Smooth muscle cell (in vitro differentiated cells): Measurements from ENCODE around the gene VAV3. TPM values are rescaled to one million over a fixed set of nuclear protein-coding genes. Genes with fewer than 3 reads are reported as not detected.

Source experiments
- DNase-seq: peaks from one replicate; lab custom pipeline; 2025; ENCODE audit not compliant: unreplicated experiment; lab: John Stamatoyannopoulos, UW
- H2AFZ ChIP-seq: fragments of 200-600 bp; sonication (generic); 2 replicates; pipeline ENCODE4 v1.6.0; 2016; ENCODE audit warnings: antibody characterized with exemption, low read depth, mild to moderate bottlenecking
- H3F3A ChIP-seq: fragments of 200-600 bp; sonication (generic); 2 replicates; pipeline ENCODE4 v1.6.0; 2017; ENCODE audit warnings: antibody characterized with exemption, low read depth
- H3K27ac ChIP-seq: fragments of 200-600 bp; sonication (generic); 2 replicates; pipeline ENCODE4 v1.5.1; 2016; ENCODE audit warnings: low read depth, mild to moderate bottlenecking
- H3K27me3 ChIP-seq: fragments of 200-600 bp; sonication (generic); 2 replicates; pipeline ENCODE4 v1.6.1; 2016; ENCODE audit warnings: low read depth, mild to moderate bottlenecking
- H3K36me3 ChIP-seq: fragments of 200-600 bp; sonication (generic); 2 replicates; pipeline ENCODE4 v1.5.1; 2016; ENCODE audit warnings: low read depth
- H3K4me1 ChIP-seq: fragments of 200-600 bp; sonication (generic); 2 replicates; pipeline ENCODE4 v1.5.1; 2016; ENCODE audit warnings: low read depth
- H3K4me2 ChIP-seq: fragments of 200-600 bp; sonication (generic); 2 replicates; pipeline ENCODE4 v1.6.0; 2016; ENCODE audit warnings: mild to moderate bottlenecking
- H3K4me3 ChIP-seq: fragments of 200-600 bp; sonication (generic); 2 replicates; pipeline ENCODE4 v1.5.1; 2016; ENCODE audit warnings: mild to moderate bottlenecking
- H3K79me2 ChIP-seq: fragments of 200-600 bp; sonication (generic); 2 replicates; pipeline ENCODE4 v1.6.0; 2016; ENCODE audit warnings: low read depth, mild to moderate bottlenecking
- H3K9ac ChIP-seq: fragments of 200-600 bp; sonication (generic); 2 replicates; pipeline ENCODE4 v1.6.0; 2016; ENCODE audit warnings: low read depth
- H3K9me3 ChIP-seq: fragments of 200-600 bp; sonication (generic); replicated peaks from 2 replicates; pipeline ENCODE4 v1.5.1; 2016; ENCODE audit warnings: low read depth
- H4K20me1 ChIP-seq: fragments of 200-600 bp; sonication (generic); 2 replicates; pipeline ENCODE4 v1.6.0; 2016; ENCODE audit warnings: low read depth
- WGBS: methylation state at CpG from one replicate; pipeline ENCODE4 v1.1.7; 2016; ENCODE audit warnings: low lambda C conversion rate; 5-methylcytosine and 5-hydroxymethylcytosine counted together
- polyA plus RNA-seq: library from polyadenylated mRNA; unstranded; fragments of >200 nt; fragmentation: Nextera tagmentation; extraction: Ambion mirVana; gene quantifications from 2 replicates; pipeline ENCODE4 v1.2.1, GENCODE V29; 2016
- total RNA-seq: library from RNA; depleted of rRNA; stranded (reverse); fragments of >200 nt; gene quantifications from 2 replicates; pipeline ENCODE4 v1.2.3, GENCODE V29; 2014
- TF ChIP-seq, protein P1 (sequence below): fragments of 200-600 bp; sonication (generic); IDR thresholded peaks from 2 replicates; pipeline ENCODE4 v1.5.1; 2017; ENCODE audit warnings: borderline replicate concordance, mild to moderate bottlenecking, antibody characterized with exemption; ENCODE audit not compliant: insufficient read depth, poor library complexity, severe bottlenecking

The VAV3 gene
- total and polyA plus RNA-seq, 2 experiments from 2014 or later = 0.62 to 10.1 TPM

DNA sequence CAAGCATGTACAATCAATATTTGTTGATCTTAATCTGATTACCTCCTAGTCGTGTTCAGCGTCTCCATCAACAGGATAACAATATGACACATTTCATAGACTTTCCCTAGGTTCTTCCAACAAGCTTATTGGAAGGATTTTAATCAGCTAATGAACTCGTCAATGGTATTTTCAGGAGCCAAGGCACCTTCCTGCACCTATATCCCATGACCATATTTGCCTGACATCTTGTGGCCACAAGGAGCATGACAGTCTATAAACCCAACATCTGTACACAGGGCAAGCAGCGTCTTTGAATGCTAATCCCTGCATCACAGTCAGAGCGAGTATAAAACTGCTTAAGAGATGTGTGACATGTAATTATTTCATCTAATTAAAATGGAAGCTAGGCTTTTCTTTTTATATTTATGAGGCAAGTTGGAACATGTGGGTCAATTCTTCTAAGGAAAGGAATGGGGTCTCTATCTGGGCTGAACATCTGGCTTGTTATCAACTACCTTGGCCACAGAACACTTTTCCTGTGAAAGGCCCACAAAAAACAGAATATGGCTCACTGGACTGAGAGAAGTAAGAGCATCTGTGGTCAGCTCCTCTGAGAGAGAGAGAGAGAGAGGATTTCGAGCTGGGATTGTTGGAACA is 435.4 kb downstream of the VAV3 start:
- no peaks in the 10 kb centered on the region for H3K79me2 ChIP-seq
- H3K4me2 ChIP-seq = no peak overlapping the region
- no peaks in the 10 kb centered on the region for H3K27me3 ChIP-seq
- peaks cover under 1% of the 10 kb centered on the region for H3K4me1 ChIP-seq
- no peak for DNase-seq
- no peak overlapping the region for H3K4me3 ChIP-seq
- WGBS = 23% methylated on average over 6 of the region's 6 CpGs
- no peaks in the 10 kb centered on the region for H3K36me3 ChIP-seq
- TF ChIP-seq, protein P1, sequence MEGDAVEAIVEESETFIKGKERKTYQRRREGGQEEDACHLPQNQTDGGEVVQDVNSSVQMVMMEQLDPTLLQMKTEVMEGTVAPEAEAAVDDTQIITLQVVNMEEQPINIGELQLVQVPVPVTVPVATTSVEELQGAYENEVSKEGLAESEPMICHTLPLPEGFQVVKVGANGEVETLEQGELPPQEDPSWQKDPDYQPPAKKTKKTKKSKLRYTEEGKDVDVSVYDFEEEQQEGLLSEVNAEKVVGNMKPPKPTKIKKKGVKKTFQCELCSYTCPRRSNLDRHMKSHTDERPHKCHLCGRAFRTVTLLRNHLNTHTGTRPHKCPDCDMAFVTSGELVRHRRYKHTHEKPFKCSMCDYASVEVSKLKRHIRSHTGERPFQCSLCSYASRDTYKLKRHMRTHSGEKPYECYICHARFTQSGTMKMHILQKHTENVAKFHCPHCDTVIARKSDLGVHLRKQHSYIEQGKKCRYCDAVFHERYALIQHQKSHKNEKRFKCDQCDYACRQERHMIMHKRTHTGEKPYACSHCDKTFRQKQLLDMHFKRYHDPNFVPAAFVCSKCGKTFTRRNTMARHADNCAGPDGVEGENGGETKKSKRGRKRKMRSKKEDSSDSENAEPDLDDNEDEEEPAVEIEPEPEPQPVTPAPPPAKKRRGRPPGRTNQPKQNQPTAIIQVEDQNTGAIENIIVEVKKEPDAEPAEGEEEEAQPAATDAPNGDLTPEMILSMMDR = peak; percentile 65
- peak overlapping the region; percentile 51 for H3K27ac ChIP-seq
- no peaks in the 10 kb centered on the region for H3K9me3 ChIP-seq
- H3F3A ChIP-seq = no peaks in the 10 kb centered on the region
- H2AFZ ChIP-seq = no peak overlapping the region
- no peaks in the 10 kb centered on the region for H4K20me1 ChIP-seq
- no peak overlapping the region for H3K9ac ChIP-seq

DNA sequence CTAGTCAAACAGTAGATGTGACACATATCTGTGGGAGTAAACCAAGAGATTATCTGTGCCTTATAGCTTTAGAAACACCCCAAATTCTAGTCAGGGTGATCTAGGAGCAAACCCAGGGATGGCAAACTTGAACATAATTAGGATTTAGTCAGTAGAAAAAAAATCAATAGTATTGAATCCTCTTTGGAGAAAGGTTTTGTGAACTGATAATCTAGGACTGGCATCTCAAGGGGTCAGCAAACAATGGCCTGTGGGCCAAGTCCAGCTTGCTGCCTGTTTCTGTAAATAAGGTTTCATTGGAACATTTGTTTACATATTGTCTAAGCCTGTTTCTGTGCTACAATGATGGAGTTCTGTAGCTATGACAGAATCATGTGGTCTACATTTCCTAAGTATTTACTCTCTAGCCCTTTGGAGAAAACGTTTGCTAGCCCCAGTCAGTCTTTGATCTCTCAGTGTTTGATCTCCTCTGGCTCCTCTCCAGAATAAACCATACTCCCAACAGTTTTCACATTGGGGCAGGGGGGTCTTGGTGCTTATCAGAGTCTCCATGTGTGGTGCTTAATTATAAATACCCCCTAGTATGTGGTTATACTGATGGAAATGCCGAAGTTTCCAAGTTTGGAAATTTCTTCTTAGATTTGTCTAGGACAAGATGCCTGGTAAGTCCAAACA is 438.3 kb downstream of the VAV3 start:
- Histone ChIP-seq H3K27me3 (no peaks in the 10 kb centered on the region), H3K36me3 (no peaks in the 10 kb centered on the region), H3K4me1 (peaks cover 10% of the 10 kb centered on the region), H4K20me1 (no peaks in the 10 kb centered on the region), H3K4me3 (no peak overlapping the region), H3K27ac (no peak overlapping the region), H3K4me2 (no peak overlapping the region), H3K9me3 (no peaks in the 10 kb centered on the region), H2AFZ (no peak overlapping the region), H3K9ac (no peak overlapping the region), H3F3A (no peaks in the 10 kb centered on the region), H3K79me2 (no peaks in the 10 kb centered on the region)
- DNase-seq = no peak
- TF ChIP-seq, protein P1 = no peak
- WGBS = 52% methylated on average over 2 of the region's 2 CpGs

DNA sequence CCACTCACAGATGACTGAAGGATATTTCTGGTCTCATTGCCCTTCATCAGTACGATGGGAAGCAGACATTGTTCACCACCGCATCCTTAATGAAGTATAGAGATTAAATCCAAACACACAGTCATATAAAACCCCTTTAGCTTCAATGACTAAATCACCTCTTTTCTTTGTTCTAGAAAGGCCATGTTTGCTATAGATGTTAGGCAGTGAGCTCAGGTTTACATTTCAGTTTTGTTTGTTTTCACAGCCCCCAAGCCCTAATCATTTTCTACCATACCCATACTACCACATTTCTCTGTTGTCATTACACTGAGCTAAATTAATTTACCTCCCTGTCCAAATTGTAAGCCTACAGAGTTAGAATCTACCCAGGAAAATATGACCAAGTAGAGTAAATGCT is 439.0 kb downstream of the VAV3 start:
- peaks cover 10% of the 10 kb centered on the region for H3K4me1 ChIP-seq
- H4K20me1 ChIP-seq = no peaks in the 10 kb centered on the region
- no peak overlapping the region for H3K27ac ChIP-seq
- 97% methylated on average over 2 of the region's 2 CpGs for WGBS
- H3K9me3 ChIP-seq = no peaks in the 10 kb centered on the region
- H3K4me3 ChIP-seq = no peak overlapping the region
- no peak overlapping the region for H2AFZ ChIP-seq
- DNase-seq = no peak
- H3K4me2 ChIP-seq = no peak overlapping the region
- H3K27me3 ChIP-seq = no peaks in the 10 kb centered on the region
- TF ChIP-seq, protein P1 = no peak
- no peaks in the 10 kb centered on the region for H3K36me3 ChIP-seq
- no peaks in the 10 kb centered on the region for H3F3A ChIP-seq
- no peak overlapping the region for H3K9ac ChIP-seq
- no peaks in the 10 kb centered on the region for H3K79me2 ChIP-seq
